ENCODE measurements around the gene EFNA1. TPM values are rescaled to one million over a fixed set of nuclear protein-coding genes. Genes with fewer than 3 reads are reported as not detected.
"Not testable (repeated sequence)": the region's sequence is repeated elsewhere in the genome, so short reads cannot be mapped to it uniquely, and the experiment has no call there.

The EFNA1 gene
- total RNA-seq, 1 experiment from 2014 or later: 34.5 TPM

DNA sequence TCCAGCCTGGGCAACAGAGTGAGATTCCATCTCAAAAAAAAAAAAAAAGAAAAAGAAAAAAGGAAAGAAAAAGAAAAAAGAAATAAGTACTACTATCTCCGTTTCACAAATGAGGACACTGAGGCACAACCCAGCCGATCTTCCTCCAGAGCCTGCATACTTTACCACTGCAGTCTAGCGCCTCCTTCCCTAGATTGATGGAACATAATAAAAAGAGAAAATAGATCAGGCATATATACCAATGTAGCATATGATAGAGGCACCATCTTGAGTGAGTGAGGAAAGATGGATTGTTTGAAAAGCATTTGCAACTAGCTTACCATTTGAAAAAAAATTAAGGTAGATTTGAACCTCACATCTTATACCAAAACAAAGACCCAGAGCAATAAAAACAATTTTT is 17.8 kb downstream of the EFNA1 start:
- DNase-seq (ENCODE audit: low read depth): no peak

GRCh38 chr1:155155996-155156643 is 28.4 kb downstream of the EFNA1 start:
- DNase-seq (ENCODE audit: low read depth): not testable (repeated sequence)

GRCh38 chr1:155158991-155159390 is 31.3 kb downstream of the EFNA1 start:
- DNase-seq (ENCODE audit: low read depth): no peak

DNA sequence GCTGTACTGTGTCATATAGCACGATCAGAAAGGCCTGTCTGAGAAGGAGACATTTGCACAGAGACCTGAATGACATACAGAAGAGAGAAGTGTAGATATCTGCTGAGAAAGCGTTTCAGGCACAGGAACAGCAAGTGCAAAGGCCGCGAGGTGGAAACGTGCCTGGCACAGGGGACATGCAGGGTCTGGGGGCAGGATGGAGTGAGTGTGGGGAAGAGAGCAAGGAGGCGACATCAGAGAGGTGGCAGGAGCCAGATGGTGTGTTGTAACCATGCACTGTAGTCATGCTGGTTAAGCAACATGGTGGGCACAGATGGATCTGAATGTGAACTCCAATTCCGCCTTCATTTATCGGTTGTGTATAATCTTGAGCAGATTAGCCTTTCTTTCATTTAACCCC is 32.5 kb downstream of the EFNA1 start:
- DNase-seq (ENCODE audit: low read depth): no peak

DNA sequence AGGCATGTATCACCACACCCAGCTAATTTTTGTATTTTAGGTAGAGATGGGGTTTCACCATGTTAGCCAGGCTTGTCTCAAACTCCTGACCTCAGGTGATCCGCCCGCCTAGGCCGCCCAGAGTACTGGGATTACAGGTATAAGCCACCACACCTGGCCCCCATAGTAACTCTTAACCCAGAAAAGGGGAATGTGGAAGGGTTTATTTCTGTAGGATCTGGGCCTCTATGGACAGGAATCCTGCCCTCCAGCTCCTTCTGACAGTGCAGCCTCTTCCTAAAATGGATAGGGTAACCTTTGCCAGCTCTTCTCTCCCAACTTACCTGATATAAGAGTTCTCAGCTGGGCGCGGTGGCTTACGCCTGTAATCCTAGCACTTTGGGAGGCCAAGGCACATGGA is 35.0 kb downstream of the EFNA1 start:
- DNase-seq (ENCODE audit: low read depth): not testable (repeated sequence)

DNA sequence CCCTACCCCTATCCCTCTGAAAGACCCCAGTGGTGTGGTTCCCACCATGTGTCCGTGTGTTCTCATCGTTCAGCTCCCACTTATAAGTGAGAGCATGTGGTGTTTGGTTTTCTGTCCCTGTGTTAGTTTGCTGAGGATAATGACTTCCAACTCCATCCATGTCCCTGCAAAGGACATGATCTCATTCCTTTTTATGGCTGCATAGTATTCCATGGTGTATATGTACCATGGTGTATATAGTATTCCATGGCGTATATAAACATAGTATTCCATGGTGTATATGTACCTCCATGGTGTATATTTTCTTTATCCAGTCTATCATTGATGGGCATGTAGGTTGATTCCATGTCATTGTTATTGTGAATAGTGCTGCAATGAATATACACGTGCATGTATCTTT is 36.1 kb downstream of the EFNA1 start:
- not testable (repeated sequence) for DNase-seq (ENCODE audit: low read depth)

GRCh38 chr1:155164625-155165024 is 36.9 kb downstream of the EFNA1 start:
- not testable (repeated sequence) for DNase-seq (ENCODE audit: low read depth)

DNA sequence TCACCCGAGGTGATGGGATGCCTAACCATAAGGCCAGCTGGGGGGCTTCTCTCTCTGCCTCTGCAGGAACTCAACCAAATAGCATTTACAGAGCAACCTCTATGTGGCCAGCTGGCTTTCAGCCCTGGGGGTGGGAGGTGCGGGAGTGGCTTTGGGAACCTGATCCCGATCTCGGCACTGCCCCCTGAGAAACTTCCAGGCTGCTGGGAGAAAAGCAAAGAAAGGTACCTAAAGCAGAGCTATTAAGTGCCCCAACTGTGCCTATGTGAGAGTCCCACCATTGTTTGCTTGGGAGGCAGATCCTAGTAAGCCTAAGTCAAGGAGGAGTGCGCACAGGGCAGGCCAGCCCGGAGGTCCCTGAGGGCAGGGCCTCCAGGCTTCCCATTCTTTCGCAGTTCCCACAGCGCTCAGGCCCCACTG is 38.4 kb downstream of the EFNA1 start:
- DNase-seq (ENCODE audit: low read depth): no peak

GRCh38 chr1:155166471-155167165 is 38.9 kb downstream of the EFNA1 start:
- no peak for DNase-seq (ENCODE audit: low read depth)

DNA sequence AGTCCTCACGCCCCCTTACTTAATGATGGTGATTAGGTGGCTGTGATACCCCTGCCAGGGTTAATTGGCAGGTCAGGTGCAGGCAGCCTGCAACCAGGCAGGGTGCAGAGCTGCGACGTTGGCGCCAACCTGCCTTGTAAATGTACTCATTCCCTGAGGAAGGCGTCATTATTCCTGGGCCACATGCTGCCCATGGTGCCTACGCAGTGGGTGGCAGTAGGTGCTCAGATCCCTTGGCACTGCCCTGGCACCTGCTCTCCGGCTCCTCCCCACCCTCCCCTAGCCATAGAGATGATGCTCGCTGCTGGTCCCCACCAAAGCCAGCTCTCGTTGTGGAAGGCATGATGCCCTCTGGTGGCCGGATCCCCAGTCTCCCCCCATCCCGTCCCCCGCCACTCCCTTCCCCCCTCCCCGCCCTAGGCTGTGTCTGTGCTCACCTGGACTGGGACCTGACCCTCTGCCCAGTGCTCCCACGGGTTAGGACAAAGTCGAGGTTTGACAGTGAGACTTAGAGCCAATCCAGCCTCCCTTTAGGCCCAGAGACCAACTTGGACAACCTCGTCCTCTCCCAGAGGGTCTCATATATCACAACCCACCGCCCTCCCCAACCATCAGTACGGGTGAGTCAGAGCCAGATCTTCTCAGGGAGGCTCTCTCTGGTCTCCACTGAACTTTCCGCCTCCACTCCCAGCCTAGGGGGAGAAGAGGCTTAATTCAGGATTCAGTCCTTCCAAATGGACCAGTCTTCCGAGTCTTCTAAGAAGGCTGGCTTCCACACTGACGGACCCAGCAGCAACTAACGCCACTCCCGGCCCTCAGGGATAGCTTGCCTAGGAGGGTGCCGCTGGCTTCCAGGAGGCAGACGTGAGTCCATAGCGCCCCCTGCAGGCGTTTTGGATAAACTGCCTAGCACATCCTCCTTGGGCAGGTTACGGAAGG is 39.8 kb downstream of the EFNA1 start:
- peak; percentile 89 for DNase-seq (ENCODE audit: low read depth)

DNA sequence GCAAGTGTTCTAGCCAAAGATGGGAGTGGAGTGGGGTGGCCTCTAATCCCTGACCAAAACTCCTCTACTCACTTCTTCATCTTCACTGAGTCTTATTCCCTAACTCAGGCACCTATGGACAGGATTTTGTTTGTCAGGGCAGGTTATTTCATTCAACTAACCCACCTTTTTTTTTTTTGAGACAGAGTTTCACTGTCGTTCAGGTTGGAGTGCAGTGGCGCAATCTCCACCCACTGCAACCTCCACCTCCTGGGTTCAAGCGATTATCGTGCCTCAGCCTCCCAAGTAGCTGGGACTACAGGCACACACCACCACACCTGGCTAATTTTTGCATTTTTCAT is 40.4 kb downstream of the EFNA1 start:
- DNase-seq (ENCODE audit: low read depth): not testable (repeated sequence)

DNA sequence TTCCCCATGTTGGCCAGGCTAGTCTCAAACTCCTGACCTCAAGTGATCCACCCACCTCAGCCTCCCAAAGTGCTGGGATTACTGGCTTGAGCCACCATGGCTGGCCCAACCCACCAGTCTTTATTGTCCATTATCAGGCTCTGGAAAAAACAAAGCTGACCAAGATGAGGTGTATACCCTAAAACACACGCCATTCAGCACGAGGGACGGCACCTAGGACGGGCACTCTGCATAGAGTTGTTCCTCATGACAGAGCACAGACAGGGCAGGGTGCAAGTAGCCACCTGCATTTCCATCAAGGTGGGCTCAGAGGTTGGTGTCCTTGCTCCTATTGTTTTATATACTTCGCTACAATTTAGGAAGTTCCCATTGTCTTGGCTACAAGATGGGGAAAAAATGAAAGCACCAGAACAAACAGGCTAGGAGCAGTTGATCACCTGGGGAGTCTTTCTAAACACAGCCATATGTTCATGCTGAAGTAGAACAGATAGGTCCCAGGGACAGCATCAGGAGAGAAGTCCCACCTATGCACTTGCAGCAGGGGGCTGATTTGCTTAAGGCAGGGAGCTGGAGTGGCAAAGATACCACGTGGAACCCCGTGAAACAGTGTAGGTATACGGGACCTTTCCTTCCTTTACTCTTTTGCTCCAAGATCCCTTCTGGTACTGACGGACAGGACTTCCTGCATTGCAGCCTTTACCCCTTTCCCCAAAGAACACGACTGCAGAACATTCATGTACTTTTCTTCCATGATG is 41.0 kb downstream of the EFNA1 start:
- DNase-seq (ENCODE audit: low read depth): no peak

GRCh38 chr1:155169541-155169940 is 41.9 kb downstream of the EFNA1 start:
- DNase-seq (ENCODE audit: low read depth): no peak

GRCh38 chr1:155170101-155170785 is 42.6 kb downstream of the EFNA1 start:
- no peak for DNase-seq (ENCODE audit: low read depth)

GRCh38 chr1:155170806-155171205 is 43.1 kb downstream of the EFNA1 start:
- DNase-seq (ENCODE audit: low read depth): no peak

DNA sequence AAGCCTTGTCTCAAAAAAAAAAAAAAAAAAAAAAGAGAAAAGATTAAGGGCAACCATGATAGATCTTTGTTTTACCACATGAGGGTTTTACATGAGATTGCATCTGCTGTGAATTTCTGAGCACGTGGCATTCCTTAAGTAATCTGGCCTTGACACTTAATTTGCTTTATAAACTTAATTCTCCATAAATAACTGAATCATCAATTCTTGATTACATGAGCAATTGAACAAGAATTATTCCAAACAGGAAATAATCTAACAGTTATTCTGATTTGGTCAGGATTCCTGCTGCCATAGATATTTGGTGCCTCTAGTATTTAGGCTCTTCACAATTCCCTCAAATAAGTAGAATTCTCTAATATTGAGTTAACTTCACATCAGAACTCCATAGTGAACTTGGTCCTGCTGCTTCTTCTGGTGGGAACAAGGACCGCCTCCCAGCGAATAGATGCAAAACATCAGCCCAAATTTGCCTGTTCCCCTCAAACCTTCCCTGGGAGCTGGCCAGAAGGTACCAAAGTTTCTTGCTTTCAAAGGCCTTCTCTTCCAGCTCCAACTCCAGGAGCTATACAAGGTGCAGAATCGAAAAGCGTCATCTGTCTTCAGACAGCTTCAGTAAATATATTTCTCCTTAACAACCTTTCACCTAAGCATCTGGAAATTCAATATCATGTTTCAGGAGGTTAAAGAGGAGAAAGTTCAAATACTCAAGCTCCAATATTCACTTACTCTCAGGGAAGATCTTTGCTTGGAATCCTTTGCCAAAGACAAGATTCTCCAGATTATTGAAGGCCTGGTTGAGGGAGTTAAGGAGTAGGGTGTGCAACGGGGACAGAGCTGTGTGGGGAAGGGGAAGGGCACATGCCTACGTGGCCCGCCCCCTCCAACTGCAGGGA is 44.4 kb downstream of the EFNA1 start:
- no peak for DNase-seq (ENCODE audit: low read depth)

GRCh38 chr1:155172732-155173477 is 45.2 kb downstream of the EFNA1 start, which contains the start of gene KRTCAP2:
KRTCAP2 (minus strand) TSS chr1:155173304; CDS start chr1:155173224, 80 bp downstream.
- peak; percentile 98 for DNase-seq (ENCODE audit: low read depth)

DNA sequence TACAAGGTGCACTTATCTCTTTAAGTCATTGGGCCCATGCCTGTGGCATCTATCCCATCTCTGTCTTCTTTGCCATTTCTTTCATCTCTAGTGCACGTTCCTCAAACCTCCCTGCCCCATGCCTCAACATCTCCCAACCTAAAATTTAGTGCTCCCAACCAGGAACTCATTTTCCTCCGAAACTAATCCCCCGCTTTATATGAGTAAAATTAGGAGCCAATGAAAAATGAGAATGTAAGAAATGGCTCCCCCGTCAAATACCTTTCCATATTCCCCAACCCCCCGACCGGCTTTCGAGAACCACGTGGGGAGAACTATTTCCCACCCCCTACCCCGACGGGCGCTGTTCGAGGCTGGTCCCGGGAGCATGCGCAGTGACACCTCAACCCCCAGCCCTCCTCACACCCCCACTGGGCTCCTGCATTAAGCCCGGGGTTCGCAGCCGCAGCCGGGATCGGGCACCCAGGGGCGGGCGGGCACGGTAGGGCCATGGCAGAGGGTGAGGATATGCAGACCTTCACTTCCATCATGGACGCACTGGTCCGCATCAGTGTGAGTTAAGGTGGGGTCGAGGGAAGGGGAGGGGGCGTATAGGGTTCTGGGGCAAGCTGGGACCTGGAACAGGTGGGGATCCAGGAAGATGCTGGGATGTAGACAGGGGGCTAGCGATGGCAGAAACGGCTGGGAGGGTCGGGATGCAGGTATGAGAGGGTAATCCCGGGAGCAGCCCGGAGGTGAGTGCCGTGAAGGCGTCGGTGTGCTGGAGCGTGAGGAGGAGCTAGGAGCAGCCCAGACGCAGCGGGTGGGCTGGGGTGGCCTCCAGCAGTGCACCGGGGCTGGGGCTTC is 46.0 kb downstream of the EFNA1 start, which contains the start of gene TRIM46:
Gene TRIM46, plus strand, starts transcription at position 372 of the 846 bp plus-strand sequence. Its CDS starts 118 bp downstream, at position 490.
- peak; percentile 68 for DNase-seq (ENCODE audit: low read depth)
